Body of pancreas (tissue), 4 donors: ENCODE measurements around the gene FABP1. TPM values are rescaled to one million over a fixed set of nuclear protein-coding genes. Genes with fewer than 3 reads are reported as not detected.

Source experiments
- ATAC-seq: fragments of 150-250 bp; one replicate; pipeline ENCODE4 v1.9.1; 2016
- DNase-seq, 4 donors: peaks; one replicate each; pipeline ENCODE4 v3.0.0-alpha.2; 2019
- H3K27ac ChIP-seq, 4 donors: fragments of 200-600 bp; sonication (generic); 1 replicate in 3 of 4; 2 replicates in 1 of 4; pipeline versions ENCODE4 v1.5.1 to v1.6.1; 2016 to 2019; ENCODE audit warnings: mild to moderate bottlenecking in 1 of 4, mixed read lengths in 1 of 4, moderate library complexity in 1 of 4
- H3K27me3 ChIP-seq, 2 donors: fragments of 200-600 bp; sonication (generic); one replicate each; pipeline ENCODE4 v1.6.0; 2016; ENCODE audit warnings: mild to moderate bottlenecking in 1 of 2
- H3K36me3 ChIP-seq, 2 donors: fragments of 200-600 bp; sonication (generic); replicated peaks in 1 of 2; 2 replicates each; pipeline ENCODE4 v1.5.1; 2016; ENCODE audit warnings: low read depth in 2 of 2; ENCODE audit not compliant: insufficient read depth in 1 of 2
- H3K4me1 ChIP-seq: fragments of 200-600 bp; sonication (generic); one replicate; pipeline ENCODE4 v1.6.0; 2016
- H3K4me3 ChIP-seq, 2 donors: fragments of 200-600 bp; sonication (generic); 1 replicate in 1 of 2; 2 replicates in 1 of 2; pipeline ENCODE4 v1.5.1; 2016 to 2019
- H3K9me3 ChIP-seq, 3 donors: fragments of 200-600 bp; sonication (generic); 1 replicate in 2 of 3; 2 replicates in 1 of 3; pipeline ENCODE4 v1.5.1; 2016
- CTCF ChIP-seq, 7 experiments: fragments of 450-650 bp in 4 of 7; fragments of 200-600 bp in 3 of 7; sonication (generic) in 3 of 7; IDR thresholded peaks; one replicate each; pipeline ENCODE4 v1.5.1; 2016 to 2019; ENCODE audit warnings: antibody characterized with exemption in 7 of 7
- POLR2A ChIP-seq, 3 donors: fragments of 450-650 bp; IDR thresholded peaks; one replicate each; pipeline ENCODE4 v1.6.1; 2016; ENCODE audit warnings: antibody characterized with exemption in 3 of 3, mild to moderate bottlenecking in 2 of 3
- WGBS, 2 donors: methylation state at CpG; one replicate each; pipeline ENCODE4 v1.1.5; 2017; 5-methylcytosine and 5-hydroxymethylcytosine counted together
- intact Hi-C: fragments of 100-400 bp; cut with DNase I; formaldehyde crosslinking; loops from one replicate; pipeline ENCODE4 v1.15.1; 2023
- total RNA-seq, 2 donors: library from RNA; depleted of rRNA; stranded (reverse); fragments of >200 nt; gene quantifications; one replicate each; pipeline ENCODE4 v1.1.0, GENCODE V29; 2016

Gene FABP1
- total RNA-seq, result not detected

- WGBS, 2 donors, result 65 to 67% methylated on average over 9 to 12 of the region's 12 CpGs
- no peak for DNase-seq
- H3K27ac ChIP-seq, result no peak within 1 kb of the TSS
- H3K4me1 ChIP-seq, result no peaks in the 10 kb centered on the region
- no peak within 1 kb of the TSS for H3K4me3 ChIP-seq
- no peaks in the 10 kb centered on the region for H3K9me3 ChIP-seq
- H3K27me3 ChIP-seq, result no peaks in the 10 kb centered on the region
- H3K36me3 ChIP-seq, result no peaks in the 10 kb centered on the region
- intact Hi-C loops, result no loop called here
- TF ChIP-seq POLR2A (IDR thresholded peaks at IDR 0.05) (no peak), CTCF (IDR thresholded peaks at IDR 0.05) (no peak)
- no peak for ATAC-seq
Observed at GRCh38 chr2:88127888-88128653, at the start of gene FABP1. Gene FABP1 (minus strand): TSS chr2:88128062. CDS start chr2:88128017, 45 bp downstream.

GRCh38 chr2:88177556-88177955 lies 49.7 kb upstream of the FABP1 start:
- Histone ChIP-seq H3K9me3 (no peaks in the 10 kb centered on the region), H3K27me3 (no peaks in the 10 kb centered on the region), H3K4me1 (peaks cover 17% of the 10 kb centered on the region), H3K36me3 (peaks cover 0 to 2% of the 10 kb centered on the region in 2 donors), H3K4me3 (no peak overlapping the region), H3K27ac (peak overlapping the region in 2 of 4 donors; percentile 9 to 24)
- DNase-seq, result no peak
- 61 to 88% methylated on average over 3 of the region's 3 CpGs for WGBS, 2 donors
- ATAC-seq, result no peak
- intact Hi-C loops, result no loop called here
- TF ChIP-seq CTCF (IDR thresholded peaks at IDR 0.05) (no peak), POLR2A (IDR thresholded peaks at IDR 0.05) (no peak)

- Histone ChIP-seq H3K27me3 (no peaks in the 10 kb centered on the region), H3K27ac (peak overlapping the region in 1 of 4 donors; percentile 24), H3K4me3 (no peak overlapping the region), H3K4me1 (peaks cover 17% of the 10 kb centered on the region), H3K9me3 (no peaks in the 10 kb centered on the region), H3K36me3 (no peaks in the 10 kb centered on the region)
- 46 to 58% methylated on average over 3 of the region's 3 CpGs for WGBS, 2 donors
- intact Hi-C loops, result no loop called here
- ATAC-seq (no peak), DNase-seq (no peak)
- no peak for TF ChIP-seq CTCF (IDR thresholded peaks at IDR 0.05)
Observed at GRCh38 chr2:88176352-88176984, 48.6 kb upstream of the FABP1 start.

- intact Hi-C loops, result no loop called here
- no peaks in the 10 kb centered on the region for H3K36me3 ChIP-seq
- ATAC-seq (no peak), DNase-seq (no peak)
- H3K4me3 ChIP-seq, result no peak overlapping the region
- TF ChIP-seq POLR2A (IDR thresholded peaks at IDR 0.05) (no peak), CTCF (IDR thresholded peaks at IDR 0.05) (no peak)
- no peaks in the 10 kb centered on the region for H3K9me3 ChIP-seq
- H3K27ac ChIP-seq, result no peak overlapping the region
- peaks cover 0 to 7% of the 10 kb centered on the region in 2 donors for H3K27me3 ChIP-seq
- H3K4me1 ChIP-seq, result peaks cover 8% of the 10 kb centered on the region
- WGBS, 2 donors, result 87 to 90% methylated on average over 5 to 6 of the region's 6 CpGs
Observed at GRCh38 chr2:88172882-88173281, 45.0 kb upstream of the FABP1 start.
